Measurements from ENCODE around the gene ANKH.
"Not testable (repeated sequence)": the region's sequence is repeated elsewhere in the genome, so short reads cannot be mapped to it uniquely, and the experiment has no call there.

ANKH gene

DNA sequence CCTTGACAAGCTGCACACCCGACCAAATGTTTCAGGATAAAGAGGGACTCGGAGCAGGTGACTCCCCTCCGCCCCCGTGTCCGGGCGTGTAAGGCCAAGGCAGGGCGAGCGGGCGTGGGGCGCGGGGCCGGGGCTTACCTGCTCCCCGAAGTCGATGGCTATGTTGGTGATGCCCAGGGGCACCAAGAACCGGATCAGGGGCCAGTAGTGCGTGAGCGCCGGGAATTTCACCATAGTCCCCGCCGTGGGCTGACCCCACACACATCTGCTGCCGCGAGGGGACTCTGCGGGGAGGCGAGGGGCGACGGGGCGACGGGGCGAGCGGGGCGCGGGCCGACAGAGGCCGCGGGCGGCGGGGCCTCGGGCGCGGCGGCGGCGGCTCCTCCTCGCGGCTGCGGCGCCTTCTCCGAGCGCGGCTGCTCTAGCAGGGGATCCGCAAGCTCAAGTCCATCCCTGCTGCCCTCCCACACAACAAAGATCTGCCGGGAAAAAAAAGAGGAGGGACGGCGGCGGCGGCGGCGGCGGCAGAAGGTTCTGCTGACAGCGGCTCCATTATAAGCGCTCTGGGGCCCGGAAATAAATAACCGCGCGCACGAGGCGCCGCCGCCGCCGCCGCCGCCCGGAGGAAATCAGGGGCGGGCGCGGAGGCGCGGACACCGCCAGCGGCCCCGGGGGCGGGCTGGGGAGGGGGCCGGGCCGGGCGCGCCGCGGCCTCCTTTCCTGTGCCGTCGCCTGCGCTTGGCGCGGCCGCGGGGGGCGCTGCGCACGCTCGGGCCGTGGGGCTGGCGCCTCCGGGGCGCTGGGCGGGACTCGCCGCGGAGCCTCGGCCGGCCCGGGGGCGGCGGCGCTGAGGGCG is at the start of gene ANKH:
TSS of gene ANKH (minus strand) at position 565 of the 856 bp plus-strand sequence. CDS start at position 234, 331 bp downstream.
- DNase-seq = peak; percentile 89

GRCh38 chr5:14920121-14920520 is 48.5 kb upstream of the ANKH start:
- DNase-seq = no peak

- not testable (repeated sequence) for DNase-seq
Observed at GRCh38 chr5:14919106-14919505, 47.5 kb upstream of the ANKH start.

DNA sequence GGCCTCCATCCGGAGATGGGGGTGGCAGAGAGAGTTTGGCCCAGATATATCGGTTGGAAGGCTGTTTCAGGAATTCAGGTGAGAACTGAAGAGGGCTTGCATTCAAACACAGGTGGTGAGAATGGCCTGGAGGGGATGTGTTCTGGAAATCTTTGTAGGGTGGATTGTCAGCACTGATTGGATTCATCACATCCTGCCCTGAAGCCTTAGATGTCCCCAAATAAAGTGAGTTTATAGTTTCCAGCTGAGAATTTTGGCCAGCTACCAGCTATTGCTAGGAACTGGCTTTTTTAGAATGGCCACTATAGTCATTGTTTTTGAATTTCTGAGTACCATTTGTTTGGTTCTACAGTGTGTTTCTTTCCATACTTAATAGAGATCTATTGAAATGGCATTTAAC is 46.1 kb upstream of the ANKH start:
- DNase-seq = no peak

DNA sequence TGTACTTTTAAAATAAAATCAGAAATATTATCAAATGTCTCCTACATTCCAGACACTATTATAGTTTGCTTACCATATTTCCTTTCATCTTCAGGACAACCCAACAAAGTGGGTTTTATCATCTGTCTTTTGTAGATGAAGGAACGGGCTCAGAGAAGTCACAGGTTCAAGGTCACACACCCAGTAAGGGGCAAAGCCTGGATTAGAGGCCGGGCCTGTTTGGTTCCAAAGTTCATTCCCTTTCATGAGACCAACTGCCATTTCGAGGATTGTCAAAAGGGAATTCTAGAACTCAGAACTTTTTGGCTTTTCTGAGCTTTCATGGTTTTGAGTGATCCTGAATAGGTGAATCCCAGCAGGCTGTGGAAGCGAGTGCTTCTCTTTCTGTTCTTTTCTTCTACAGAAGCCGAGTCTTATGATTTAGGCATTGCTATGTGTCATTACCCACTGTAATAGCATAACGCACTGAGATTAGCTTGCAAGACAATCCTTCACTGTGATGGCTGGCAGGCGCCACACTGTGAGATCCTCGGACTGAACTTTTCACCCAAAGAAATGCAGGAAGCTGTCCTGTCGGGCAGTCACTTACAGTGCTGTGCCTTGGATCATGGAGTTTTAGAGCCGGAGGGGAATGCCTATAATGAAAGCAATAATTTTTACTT is 43.8 kb upstream of the ANKH start:
- DNase-seq = no peak

DNA sequence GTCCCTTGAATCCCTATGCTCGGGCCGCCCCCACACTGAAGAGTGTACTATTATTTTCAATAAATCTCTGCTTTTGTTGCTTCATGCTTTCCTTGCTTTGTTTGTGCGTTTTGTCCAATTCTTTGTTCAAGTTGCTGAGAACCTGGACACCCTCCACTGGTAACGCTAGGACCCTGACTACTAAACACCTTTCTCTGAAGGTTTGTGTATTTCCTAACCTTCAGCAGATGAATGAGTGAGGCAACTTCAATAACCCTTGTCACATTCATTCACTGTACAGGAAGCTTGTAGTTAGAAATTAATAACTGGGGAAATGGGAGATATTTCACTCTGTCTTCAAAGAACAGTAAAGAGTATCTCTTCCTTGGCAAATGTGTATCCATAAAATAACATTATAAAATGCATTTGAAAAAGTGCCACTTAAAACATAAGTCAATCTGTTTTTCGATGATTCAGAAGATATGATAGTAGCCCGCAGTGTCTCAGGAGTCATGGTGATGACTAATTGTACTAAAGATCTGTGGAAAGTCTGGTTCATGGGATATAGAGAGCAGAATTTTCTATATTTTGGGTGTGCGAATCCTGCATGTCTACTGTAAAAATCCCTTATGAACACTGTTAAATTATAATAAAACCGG is 43.2 kb upstream of the ANKH start:
- no peak for DNase-seq

- DNase-seq = no peak
Observed at GRCh38 chr5:14914193-14914592, 42.6 kb upstream of the ANKH start.

DNA sequence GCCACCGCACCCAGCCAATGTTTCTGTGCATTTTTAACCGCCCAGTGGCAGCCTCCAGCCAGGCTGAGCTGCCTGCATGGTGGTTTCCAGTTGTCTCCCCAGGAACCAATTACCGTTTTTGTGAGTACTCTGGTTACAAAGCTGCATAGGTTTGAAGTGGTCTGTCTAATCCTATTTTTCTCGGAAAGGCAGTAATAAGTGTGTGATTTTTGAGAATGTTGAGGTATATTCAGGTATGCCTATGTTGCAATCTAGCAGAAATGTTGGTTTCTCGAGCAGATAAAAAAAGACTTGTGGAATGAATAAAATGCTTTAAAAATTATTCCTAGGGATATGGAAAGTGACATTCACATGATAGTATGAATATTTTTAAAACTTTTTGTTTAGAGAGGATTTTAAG is 41.5 kb upstream of the ANKH start:
- DNase-seq = no peak

GRCh38 chr5:14912206-14912605 is 40.6 kb upstream of the ANKH start:
- DNase-seq = no peak

- DNase-seq = no peak
Observed at GRCh38 chr5:14909369-14909768, 37.8 kb upstream of the ANKH start.

GRCh38 chr5:14908172-14908571 is 36.6 kb upstream of the ANKH start:
- no peak for DNase-seq

- DNase-seq = no peak
Observed at GRCh38 chr5:14906628-14907027, 35.0 kb upstream of the ANKH start.

GRCh38 chr5:14902826-14903560 is 31.4 kb upstream of the ANKH start:
- no peak for DNase-seq

GRCh38 chr5:14901462-14902051 is 30.0 kb upstream of the ANKH start:
- no peak for DNase-seq

- DNase-seq = no peak
Observed at GRCh38 chr5:14900693-14901461, 29.3 kb upstream of the ANKH start.

DNA sequence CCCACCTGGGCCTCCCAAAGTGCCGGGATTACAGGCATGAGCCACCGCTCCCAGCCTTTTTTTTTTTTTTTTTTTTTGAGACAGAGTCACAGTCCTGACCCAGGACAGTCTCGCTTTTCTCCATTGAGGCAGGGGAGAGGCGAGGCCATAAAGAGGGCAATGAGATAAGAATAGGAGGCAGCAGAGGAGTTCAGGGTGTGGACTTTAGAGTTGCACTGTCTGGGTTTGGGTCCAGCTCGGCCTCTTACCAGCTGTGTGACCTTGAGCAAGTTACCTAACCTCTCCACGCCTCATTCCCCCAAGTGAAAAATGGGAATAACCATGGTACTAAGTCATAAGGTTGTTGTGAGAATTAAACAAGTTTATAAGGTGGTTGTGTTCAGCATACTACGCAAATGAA is 24.6 kb upstream of the ANKH start:
- DNase-seq = no peak

- no peak for DNase-seq
Observed at GRCh38 chr5:14895301-14895700, 23.7 kb upstream of the ANKH start.

GRCh38 chr5:14894748-14895147 is 23.2 kb upstream of the ANKH start:
- DNase-seq = no peak

DNA sequence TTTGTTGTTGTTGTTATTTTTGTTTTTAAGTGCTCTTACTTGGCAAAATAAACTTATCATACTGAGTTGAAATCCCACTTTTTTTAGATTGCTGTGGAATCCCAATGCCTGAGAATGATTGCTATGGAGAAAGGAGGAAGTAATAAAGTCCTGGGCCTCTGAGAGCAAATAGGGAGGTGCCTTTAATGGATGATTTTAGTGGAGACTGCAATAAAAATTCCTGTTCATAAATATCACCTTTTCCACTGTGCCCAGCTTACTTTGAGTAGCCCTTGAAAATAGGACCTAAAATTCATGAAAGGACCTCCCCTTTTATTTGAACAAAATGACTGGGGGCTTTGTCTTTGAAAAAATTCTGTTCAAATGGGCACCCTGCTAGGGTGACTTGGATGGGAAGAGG is 21.8 kb upstream of the ANKH start:
- no peak for DNase-seq

DNA sequence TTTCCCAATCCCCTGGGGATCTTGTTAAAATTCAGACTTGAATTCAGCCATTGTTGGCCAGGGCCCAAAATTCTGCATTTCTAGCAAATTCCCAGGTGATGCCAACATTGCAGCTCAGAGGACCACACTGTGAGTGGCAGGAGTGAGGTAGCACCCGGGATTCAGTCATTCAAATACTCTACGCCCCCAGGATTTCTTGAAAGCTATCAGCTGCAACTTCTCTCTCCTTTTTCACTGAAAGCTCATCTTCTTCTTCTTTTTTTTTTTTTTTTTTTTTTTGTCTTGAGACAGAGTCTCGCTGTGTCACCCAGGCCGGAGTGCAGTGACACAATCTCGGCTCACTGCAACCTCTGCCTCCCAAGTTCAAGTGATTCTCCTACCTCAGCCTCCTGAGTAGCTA is 19.3 kb upstream of the ANKH start:
- no peak for DNase-seq

DNA sequence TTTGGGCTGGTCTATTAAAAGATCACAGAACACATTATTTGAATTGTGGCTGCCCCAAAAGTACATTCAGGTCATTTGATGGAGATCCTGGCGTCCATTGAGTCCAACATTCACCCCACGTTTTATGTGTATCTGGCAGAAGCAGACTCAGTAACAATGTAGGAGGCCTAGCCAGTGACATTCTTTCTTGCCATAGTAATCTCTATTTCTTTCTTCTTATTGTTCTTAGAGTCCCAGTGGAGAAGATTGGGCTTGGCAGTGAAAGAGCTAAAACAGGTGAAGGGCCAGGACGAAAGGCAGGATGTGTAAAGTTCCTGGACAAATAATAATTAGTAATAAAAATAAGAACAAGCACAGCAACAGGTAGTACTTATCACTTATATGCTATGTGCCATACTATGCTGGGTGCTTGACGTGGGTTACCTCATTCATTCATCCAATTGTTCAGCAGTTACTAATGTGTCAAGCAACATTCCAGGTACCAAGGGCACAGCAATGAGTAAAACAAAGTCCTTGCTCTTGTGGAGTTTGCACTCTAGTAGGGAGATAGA is 12.6 kb upstream of the ANKH start:
- DNase-seq = no peak

All from activated T-cell treated with anti-CD3 and anti-CD28 coated beads, Interleukin-2, amount 50 U/mL, for 1 hour (primary cell).